ENCODE results near the gene LINC00237. TPM values are rescaled to one million over a fixed set of nuclear protein-coding genes. Genes with fewer than 3 reads are reported as not detected.

Gene LINC00237
- total and polyA plus RNA-seq, 8 donors = not detected

DNA sequence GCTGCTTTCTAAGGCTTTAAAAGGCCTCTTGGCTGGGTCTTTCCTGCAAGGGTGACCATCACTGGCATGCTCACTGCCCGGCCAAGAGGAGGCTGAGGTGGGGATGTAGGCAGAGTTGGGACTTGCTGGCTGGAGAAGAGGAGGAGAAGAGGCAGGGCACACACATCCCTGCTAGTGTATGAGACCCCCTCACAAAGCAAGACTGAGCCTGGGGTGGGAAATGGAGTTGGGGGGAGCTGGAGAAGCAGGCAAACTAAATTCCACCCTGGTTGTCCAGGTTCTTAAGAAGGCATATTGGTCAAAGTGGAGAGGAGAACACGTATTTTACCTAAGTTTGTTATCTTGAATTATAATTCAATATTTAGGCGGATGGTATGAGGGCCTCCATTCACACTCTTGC lies 18.0 kb upstream of the LINC00237 start:
- intact Hi-C loops (cut with DNase I; ENCODE audit: low total_unique reads) = no loop called here
- peaks cover 0 to 26% (median 21%) of the 10 kb centered on the region in 4 donors for H3K4me1 ChIP-seq
- WGBS, 5 donors = 87 to 93% (median 92%) methylated on average over 3 of the region's 3 CpGs

DNA sequence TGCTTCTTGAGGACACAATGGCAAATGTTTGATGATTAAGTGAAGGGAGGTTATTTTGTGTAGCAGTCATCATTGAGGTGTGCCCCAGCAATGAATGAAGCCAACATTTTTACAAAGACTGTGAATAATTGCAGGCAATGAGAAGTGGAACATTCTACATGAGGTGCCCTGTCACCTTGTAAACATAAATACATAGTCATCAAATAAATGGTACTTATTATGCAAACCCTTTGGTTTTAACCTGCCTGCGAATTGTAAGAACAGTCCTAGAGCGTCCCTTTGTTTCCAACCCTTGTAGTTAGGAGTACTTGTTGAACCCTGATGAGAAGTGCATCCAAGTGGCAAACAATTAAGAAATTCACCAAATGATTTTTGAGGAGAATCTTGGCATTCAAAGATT lies 12.6 kb upstream of the LINC00237 start:
- Histone ChIP-seq H3K4me1 (no peaks in the 10 kb centered on the region), H3K36me3 (no peaks in the 10 kb centered on the region), H3K4me3 (no peak overlapping the region), H3K27ac (no peak overlapping the region), H3K9me3 (no peaks in the 10 kb centered on the region), H3K27me3 (peaks cover 0 to 8% (median 0%) of the 10 kb centered on the region in 3 donors)
- DNase-seq = no peak
- intact Hi-C loops (cut with DNase I; ENCODE audit: low total_unique reads) = no loop called here
- TF ChIP-seq POLR2AphosphoS5 (IDR thresholded peaks at IDR 0.05) (no peak), EP300 (IDR thresholded peaks at IDR 0.05) (no peak), POLR2A (IDR thresholded peaks at IDR 0.05) (no peak)
- TF ChIP-seq, protein P1, sequence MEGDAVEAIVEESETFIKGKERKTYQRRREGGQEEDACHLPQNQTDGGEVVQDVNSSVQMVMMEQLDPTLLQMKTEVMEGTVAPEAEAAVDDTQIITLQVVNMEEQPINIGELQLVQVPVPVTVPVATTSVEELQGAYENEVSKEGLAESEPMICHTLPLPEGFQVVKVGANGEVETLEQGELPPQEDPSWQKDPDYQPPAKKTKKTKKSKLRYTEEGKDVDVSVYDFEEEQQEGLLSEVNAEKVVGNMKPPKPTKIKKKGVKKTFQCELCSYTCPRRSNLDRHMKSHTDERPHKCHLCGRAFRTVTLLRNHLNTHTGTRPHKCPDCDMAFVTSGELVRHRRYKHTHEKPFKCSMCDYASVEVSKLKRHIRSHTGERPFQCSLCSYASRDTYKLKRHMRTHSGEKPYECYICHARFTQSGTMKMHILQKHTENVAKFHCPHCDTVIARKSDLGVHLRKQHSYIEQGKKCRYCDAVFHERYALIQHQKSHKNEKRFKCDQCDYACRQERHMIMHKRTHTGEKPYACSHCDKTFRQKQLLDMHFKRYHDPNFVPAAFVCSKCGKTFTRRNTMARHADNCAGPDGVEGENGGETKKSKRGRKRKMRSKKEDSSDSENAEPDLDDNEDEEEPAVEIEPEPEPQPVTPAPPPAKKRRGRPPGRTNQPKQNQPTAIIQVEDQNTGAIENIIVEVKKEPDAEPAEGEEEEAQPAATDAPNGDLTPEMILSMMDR (IDR thresholded peaks at IDR 0.05) = no peak
- WGBS, 5 donors = 84 to 97% (median 94%) methylated on average over 2 of the region's 2 CpGs

More for the DNA sequence above, 18.0 kb upstream of the LINC00237 start:
- Histone ChIP-seq H3K9me3 (no peaks in the 10 kb centered on the region), H3K27me3 (no peaks in the 10 kb centered on the region), H3K36me3 (no peaks in the 10 kb centered on the region), H3K4me3 (no peak overlapping the region), H3K27ac (no peak overlapping the region)
- TF ChIP-seq POLR2AphosphoS5 (IDR thresholded peaks at IDR 0.05) (no peak), POLR2A (IDR thresholded peaks at IDR 0.05) (no peak)
- DNase-seq = no peak

DNA sequence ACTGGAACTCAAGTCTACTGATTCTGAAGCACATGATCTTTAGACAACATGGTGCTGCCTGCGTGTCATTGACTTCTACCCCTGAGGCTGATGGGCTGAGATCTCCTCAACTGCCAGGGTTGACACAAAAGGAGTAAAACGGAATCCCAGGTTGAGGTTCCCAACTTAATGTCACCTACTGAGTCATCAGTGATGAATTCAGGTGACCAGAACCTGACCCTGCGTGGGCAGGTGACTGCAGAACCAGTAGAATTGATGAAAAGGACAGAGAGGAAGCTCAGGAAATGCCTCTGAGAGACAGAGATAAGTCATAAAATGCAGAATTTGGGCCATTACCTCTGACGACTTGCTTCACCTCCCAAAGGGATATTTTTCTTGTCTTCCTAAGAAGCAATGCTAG lies 12.0 kb upstream of the LINC00237 start:
- DNase-seq = no peak
- Histone ChIP-seq H3K36me3 (no peaks in the 10 kb centered on the region), H3K27me3 (peaks cover 0 to 8% (median 0%) of the 10 kb centered on the region in 3 donors), H3K4me3 (no peak overlapping the region), H3K9me3 (no peaks in the 10 kb centered on the region), H3K27ac (no peak overlapping the region), H3K4me1 (no peaks in the 10 kb centered on the region)
- intact Hi-C loops (cut with DNase I; ENCODE audit: low total_unique reads) = no loop called here
- WGBS, 5 donors = 64 to 74% (median 69%) methylated on average over 4 of the region's 4 CpGs
- TF ChIP-seq, protein P1 (IDR thresholded peaks at IDR 0.05) = no peak
- TF ChIP-seq POLR2A (IDR thresholded peaks at IDR 0.05) (no peak), EP300 (IDR thresholded peaks at IDR 0.05) (no peak), POLR2AphosphoS5 (IDR thresholded peaks at IDR 0.05) (no peak)

DNA sequence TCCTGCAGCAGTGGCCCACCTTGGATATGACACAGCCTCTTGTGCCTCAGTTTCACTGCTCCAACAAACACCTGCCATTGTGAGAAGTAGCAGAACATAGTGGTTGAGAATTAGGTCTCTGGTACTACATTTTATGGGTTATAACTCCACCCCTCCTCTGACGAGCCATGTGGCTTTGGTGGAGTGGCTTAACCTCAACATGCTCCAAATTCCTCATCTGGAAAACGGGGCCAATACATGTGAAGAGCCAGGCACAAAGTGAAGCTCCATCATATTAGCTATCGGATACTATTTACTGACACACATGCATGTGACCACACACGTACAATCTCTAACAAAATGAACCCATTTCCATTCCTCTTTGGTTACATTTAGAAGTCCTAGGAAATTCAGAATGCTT lies 11.4 kb upstream of the LINC00237 start:
- Histone ChIP-seq H3K36me3 (no peaks in the 10 kb centered on the region), H3K27ac (no peak overlapping the region), H3K27me3 (peaks cover 0 to 15% (median 0%) of the 10 kb centered on the region in 3 donors), H3K9me3 (no peaks in the 10 kb centered on the region), H3K4me3 (no peak overlapping the region), H3K4me1 (no peaks in the 10 kb centered on the region)
- WGBS, 5 donors = 68 to 83% (median 76%) methylated on average over 4 of the region's 4 CpGs
- intact Hi-C loops (cut with DNase I; ENCODE audit: low total_unique reads) = no loop called here
- DNase-seq = no peak
- TF ChIP-seq POLR2AphosphoS5 (IDR thresholded peaks at IDR 0.05) (no peak), POLR2A (IDR thresholded peaks at IDR 0.05) (no peak), EP300 (IDR thresholded peaks at IDR 0.05) (no peak)
- TF ChIP-seq, protein P1 (IDR thresholded peaks at IDR 0.05) = no peak

DNA sequence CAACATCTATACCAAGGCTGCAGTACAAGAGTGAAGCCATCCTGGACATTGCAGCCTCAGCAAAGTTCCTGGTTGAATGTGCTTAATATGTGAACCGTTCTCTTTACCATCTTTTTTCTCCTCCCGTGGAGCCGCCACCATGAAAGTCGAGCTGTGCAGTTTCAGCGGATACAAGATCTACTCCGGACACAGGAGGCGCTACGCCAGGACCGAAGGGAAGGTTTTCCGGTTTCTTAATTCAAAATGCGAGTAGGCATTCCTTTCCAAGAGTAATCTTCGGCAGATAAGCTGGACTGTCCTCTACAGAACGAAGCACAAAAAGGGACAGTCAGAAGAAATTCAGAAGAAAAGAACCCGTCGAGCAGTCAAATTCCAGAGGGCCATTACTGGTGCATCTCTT lies 8.4 kb upstream of the LINC00237 start:
- Histone ChIP-seq H3K27me3 (peaks cover 0 to 22% (median 0%) of the 10 kb centered on the region in 3 donors), H3K4me3 (no peak overlapping the region), H3K36me3 (no peaks in the 10 kb centered on the region), H3K9me3 (no peaks in the 10 kb centered on the region), H3K4me1 (no peaks in the 10 kb centered on the region), H3K27ac (no peak overlapping the region)
- no peak for TF ChIP-seq POLR2AphosphoS5 (IDR thresholded peaks at IDR 0.05)
- DNase-seq = no peak
- intact Hi-C loops (cut with DNase I; ENCODE audit: low total_unique reads) = no loop called here
- WGBS, 5 donors = 87 to 94% (median 89%) methylated on average over 15 of the region's 15 CpGs

Data from stomach (tissue), 9 donors.